ENCODE results near the gene CCNB1IP1. TPM values are rescaled to one million over a fixed set of nuclear protein-coding genes. Genes with fewer than 3 reads are reported as not detected.

Gene CCNB1IP1
- total and polyA plus RNA-seq, 2 of the 4 experiments (the other 2 are of a cell fraction): 27.5 to 34.6 TPM

GRCh38 chr14:20328705-20329104, 4.4 kb downstream of the CCNB1IP1 start:
- no peak overlapping the region for H2AFZ ChIP-seq (replicated peaks; ENCODE audit: low read length, poor library complexity)
- H3K9ac ChIP-seq (ENCODE audit: low read depth, low read length): no peak overlapping the region
- no peaks in the 10 kb centered on the region for H3K27me3 ChIP-seq (ENCODE audit: control insufficient read depth, insufficient read depth, low read length)
- H3K9me3 ChIP-seq (ENCODE audit: control insufficient read depth, insufficient read depth, low read length): no peaks in the 10 kb centered on the region
- H3K23ac ChIP-seq (ENCODE audit: low read depth, low read length): no peak overlapping the region
- H3K4me1 ChIP-seq (ENCODE audit: control insufficient read depth, insufficient read depth, low read length): no peaks in the 10 kb centered on the region
- no peak overlapping the region for H2BK20ac ChIP-seq (ENCODE audit: low read depth, low read length)
- H3K56ac ChIP-seq (ENCODE audit: extremely low read depth, insufficient read depth, low read length): no peak overlapping the region
- H3K14ac ChIP-seq (replicated peaks; ENCODE audit: low read depth, low read length): no peak overlapping the region
- DNase-seq: no peak
- dilution Hi-C loops (cut with HindIII; ENCODE audit: low sequenced_read_pairs, unreplicated experiment): no loop called here
- TF ChIP-seq BHLHE40 (IDR thresholded peaks at IDR 0.05; ENCODE audit: low read depth, low read length): no peak
- TF ChIP-seq ELK1 (IDR thresholded peaks at IDR 0.05; ENCODE audit: borderline replicate concordance, low read depth, low read length): no peak
- TF ChIP-seq CHD1 (IDR thresholded peaks at IDR 0.05; ENCODE audit: low read depth, low read length): no peak
- no peak for TF ChIP-seq FOS (IDR thresholded peaks at IDR 0.05; ENCODE audit: low read depth, low read length)
- TF ChIP-seq, protein P1, sequence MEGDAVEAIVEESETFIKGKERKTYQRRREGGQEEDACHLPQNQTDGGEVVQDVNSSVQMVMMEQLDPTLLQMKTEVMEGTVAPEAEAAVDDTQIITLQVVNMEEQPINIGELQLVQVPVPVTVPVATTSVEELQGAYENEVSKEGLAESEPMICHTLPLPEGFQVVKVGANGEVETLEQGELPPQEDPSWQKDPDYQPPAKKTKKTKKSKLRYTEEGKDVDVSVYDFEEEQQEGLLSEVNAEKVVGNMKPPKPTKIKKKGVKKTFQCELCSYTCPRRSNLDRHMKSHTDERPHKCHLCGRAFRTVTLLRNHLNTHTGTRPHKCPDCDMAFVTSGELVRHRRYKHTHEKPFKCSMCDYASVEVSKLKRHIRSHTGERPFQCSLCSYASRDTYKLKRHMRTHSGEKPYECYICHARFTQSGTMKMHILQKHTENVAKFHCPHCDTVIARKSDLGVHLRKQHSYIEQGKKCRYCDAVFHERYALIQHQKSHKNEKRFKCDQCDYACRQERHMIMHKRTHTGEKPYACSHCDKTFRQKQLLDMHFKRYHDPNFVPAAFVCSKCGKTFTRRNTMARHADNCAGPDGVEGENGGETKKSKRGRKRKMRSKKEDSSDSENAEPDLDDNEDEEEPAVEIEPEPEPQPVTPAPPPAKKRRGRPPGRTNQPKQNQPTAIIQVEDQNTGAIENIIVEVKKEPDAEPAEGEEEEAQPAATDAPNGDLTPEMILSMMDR (conservative IDR thresholded peaks at IDR 0.05; ENCODE audit: low read depth, low read length): no peak
- TF ChIP-seq NFE2L2 (IDR thresholded peaks at IDR 0.05; ENCODE audit: low read depth, low read length): no peak
- TF ChIP-seq MAZ (IDR thresholded peaks at IDR 0.05; ENCODE audit: borderline replicate concordance, low read depth, low read length): no peak
- TF ChIP-seq RFX5 (IDR thresholded peaks at IDR 0.05; ENCODE audit: low read depth, low read length): no peak
- TF ChIP-seq MAFK (IDR thresholded peaks at IDR 0.05; ENCODE audit: low read depth, low read length): no peak
- TF ChIP-seq POLR2A (IDR thresholded peaks at IDR 0.05; ENCODE audit: low read depth, low read length): no peak
- TF ChIP-seq SMC3 (IDR thresholded peaks at IDR 0.05; ENCODE audit: low read depth, low read length): no peak
- TF ChIP-seq, protein P2, sequence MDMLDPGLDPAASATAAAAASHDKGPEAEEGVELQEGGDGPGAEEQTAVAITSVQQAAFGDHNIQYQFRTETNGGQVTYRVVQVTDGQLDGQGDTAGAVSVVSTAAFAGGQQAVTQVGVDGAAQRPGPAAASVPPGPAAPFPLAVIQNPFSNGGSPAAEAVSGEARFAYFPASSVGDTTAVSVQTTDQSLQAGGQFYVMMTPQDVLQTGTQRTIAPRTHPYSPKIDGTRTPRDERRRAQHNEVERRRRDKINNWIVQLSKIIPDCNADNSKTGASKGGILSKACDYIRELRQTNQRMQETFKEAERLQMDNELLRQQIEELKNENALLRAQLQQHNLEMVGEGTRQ (IDR thresholded peaks at IDR 0.05; ENCODE audit: low read depth, low read length): no peak
- TF ChIP-seq MXI1 (IDR thresholded peaks at IDR 0.05; ENCODE audit: borderline replicate concordance, low read depth, low read length): no peak
- TF ChIP-seq RCOR1 (IDR thresholded peaks at IDR 0.05; ENCODE audit: insufficient replicate concordance, low read length): no peak
- no peak for TF ChIP-seq RAD21 (IDR thresholded peaks at IDR 0.05; ENCODE audit: low read length)
- no peak for TF ChIP-seq CEBPB (IDR thresholded peaks at IDR 0.05; ENCODE audit: low read depth, low read length)
- no TSS peak for BruUV-seq (replicated peaks)
- in situ Hi-C loops (cut with MboI; ENCODE audit: low sequenced_read_pairs): loop anchor here (10.0 to 25.0 kb wide), 3 partner anchors 356 to 759 kb away; partner anchors contain the start of genes ANG, METTL17, RNASE4 and SLC39A2
- no CpG with 5 or more reads among the region's 2 CpGs for WGBS, 2 experiments (ENCODE audit: extremely low coverage in 2 of 2, insufficient read length in 1 of 2)
- peaks cover 10 to 18% of the 10 kb centered on the region in 2 experiments; a peak in 3 of 4 replicates for H3K79me1 ChIP-seq (ENCODE audit: low read depth in 1 of 2, low read length in 2 of 2)
- H3K4me2 ChIP-seq (ENCODE audit: low read depth, low read length): no peak overlapping the region
- H4K5ac ChIP-seq (ENCODE audit: low read depth, low read length): no peak overlapping the region
- no peak overlapping the region for H2BK120ac ChIP-seq (ENCODE audit: low read depth, low read length)
- H4K8ac ChIP-seq (ENCODE audit: low read depth in 2 of 2, low read length in 2 of 2): no peak overlapping the region
- no peak overlapping the region for H2AK5ac ChIP-seq (ENCODE audit: low read depth, low read length)
- H3K18ac ChIP-seq (ENCODE audit: low read depth, low read length): no peak overlapping the region
- ChIA-PET POLR2A (ENCODE audit: unreplicated experiment) (interaction anchor here (0.8 kb wide), 1 partner anchor 14 kb away, joined by 3 read pairs; the partner anchor contains the start of gene PARP2), CTCF (interaction anchor here (0.6 to 1.2 kb wide), 2 partner anchors 14 to 22 kb away, joined by 6 to 7 read pairs; partner anchors contain the start of gene PARP2)
- H3K4me3 ChIP-seq (ENCODE audit: insufficient read depth, low read depth, low read length): no peak overlapping the region
- H3K9me1 ChIP-seq (ENCODE audit: insufficient read depth, low read length): no peaks in the 10 kb centered on the region
- no peak overlapping the region for H2AK9ac ChIP-seq (replicated peaks; ENCODE audit: low read depth, low read length, poor library complexity)
- no peak overlapping the region for H2BK5ac ChIP-seq (ENCODE audit: low read depth, low read length, poor library complexity, severe bottlenecking)
- H2BK15ac ChIP-seq (ENCODE audit: low read depth, low read length): no peak overlapping the region
- H3K36me3 ChIP-seq (ENCODE audit: control insufficient read depth, insufficient read depth, low read length): peaks cover 9% of the 10 kb centered on the region
- H3K27ac ChIP-seq (ENCODE audit: insufficient read depth, low read length): no peak overlapping the region
- H4K20me1 ChIP-seq (ENCODE audit: insufficient read depth, low read length): no peaks in the 10 kb centered on the region
- ATAC-seq (ENCODE audit: low read depth): no peak
- no peak overlapping the region for H4K91ac ChIP-seq (ENCODE audit: insufficient read depth, low read depth, low read length)
- intact Hi-C loops (cut with micrococcal nuclease): no loop called here
- H3K4ac ChIP-seq (ENCODE audit: low read depth, low read length): no peak overlapping the region

Data from IMR-90 (cell line).